GM23338 (cell line): Measurements from ENCODE around the gene DNAH8.

Experiments used
- CTCF ChIP-seq, 2 experiments: fragments of 200-600 bp in 1 of 2; sonication (generic) in 1 of 2; conservative IDR thresholded peaks; 2 replicates each; pipeline versions ENCODE4 v1.5.1 to v1.6.1; 2016 to 2017; ENCODE audit warnings: antibody characterized with exemption in 2 of 2, low read depth in 2 of 2, mild to moderate bottlenecking in 2 of 2, moderate library complexity in 1 of 2
- EZH2 ChIP-seq: fragments of 200-600 bp; sonication (generic); IDR thresholded peaks from one replicate; pipeline ENCODE4 v1.8.0; 2017; ENCODE audit warnings: antibody characterized with exemption, mild to moderate bottlenecking, low read depth; ENCODE audit not compliant: unreplicated experiment
- EZH2phosphoT487 ChIP-seq: fragments of 200-600 bp; sonication (generic); IDR thresholded peaks from one replicate; pipeline ENCODE4 v1.8.1; 2018; ENCODE audit warnings: antibody characterized with exemption; ENCODE audit not compliant: unreplicated experiment
- NANOG ChIP-seq: IDR thresholded peaks from 2 replicates; pipeline ENCODE4 v1.6.1; 2016; ENCODE audit warnings: antibody characterized with exemption, borderline replicate concordance
- POLR2AphosphoS5 ChIP-seq: IDR thresholded peaks from 2 replicates; pipeline ENCODE4 v1.6.1; 2016; ENCODE audit warnings: antibody characterized with exemption, low read depth
- REST ChIP-seq: IDR thresholded peaks from one replicate; pipeline ENCODE4 v1.6.1; 2018; ENCODE audit warnings: antibody characterized with exemption; ENCODE audit not compliant: unreplicated experiment
- ZNF331 ChIP-seq: fragments of 250-450 bp; sonication (Bioruptor Pico); IDR thresholded peaks from 2 replicates; pipeline ENCODE4 v1.5.0; 2020; ENCODE audit warnings: low read depth, mild to moderate bottlenecking, moderate library complexity

- TF ChIP-seq POLR2AphosphoS5 (no peak), CTCF (conservative IDR thresholded peaks at IDR 0.05; ENCODE audit: low read depth in 2 of 2) (peak; percentile 14 to 32; a peak in 2 of 4 replicates), NANOG (no peak), EZH2 (no peak), EZH2phosphoT487 (no peak), REST (no peak), ZNF331 (CRISPR knock-in tag) (no peak)
Observed at GRCh38 chr6:38843798-38844197, 128.7 kb downstream of the DNAH8 start.
